ENCODE measurements around the gene ELOVL2.
"Not testable (repeated sequence)": the region's sequence is repeated elsewhere in the genome, so short reads cannot be mapped to it uniquely, and the experiment has no call there.

ELOVL2 gene, protein sequence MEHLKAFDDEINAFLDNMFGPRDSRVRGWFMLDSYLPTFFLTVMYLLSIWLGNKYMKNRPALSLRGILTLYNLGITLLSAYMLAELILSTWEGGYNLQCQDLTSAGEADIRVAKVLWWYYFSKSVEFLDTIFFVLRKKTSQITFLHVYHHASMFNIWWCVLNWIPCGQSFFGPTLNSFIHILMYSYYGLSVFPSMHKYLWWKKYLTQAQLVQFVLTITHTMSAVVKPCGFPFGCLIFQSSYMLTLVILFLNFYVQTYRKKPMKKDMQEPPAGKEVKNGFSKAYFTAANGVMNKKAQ

GRCh38 chr6:11043961-11044711 lies at the start of gene ELOVL2:
ELOVL2 (minus strand) TSS chr6:11044305; CDS start chr6:11044230, 75 bp downstream.
- no peak for DNase-seq

DNA sequence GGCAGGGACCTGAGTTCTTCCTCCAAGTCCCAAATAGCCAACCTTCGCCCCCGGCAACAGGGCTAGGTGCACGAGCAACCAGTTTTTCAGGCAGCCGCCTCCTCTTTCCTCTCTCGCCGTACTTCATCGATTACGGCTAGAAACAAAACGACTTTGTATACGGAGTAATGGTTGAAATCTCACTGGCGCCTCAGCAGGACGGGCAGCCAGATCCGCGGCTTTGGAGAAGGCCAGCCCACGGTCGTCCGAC lies 49.2 kb upstream of the ELOVL2 start:
- no peak for DNase-seq

GRCh38 chr6:11092668-11093375 lies 48.7 kb upstream of the ELOVL2 start:
- no peak for DNase-seq

DNA sequence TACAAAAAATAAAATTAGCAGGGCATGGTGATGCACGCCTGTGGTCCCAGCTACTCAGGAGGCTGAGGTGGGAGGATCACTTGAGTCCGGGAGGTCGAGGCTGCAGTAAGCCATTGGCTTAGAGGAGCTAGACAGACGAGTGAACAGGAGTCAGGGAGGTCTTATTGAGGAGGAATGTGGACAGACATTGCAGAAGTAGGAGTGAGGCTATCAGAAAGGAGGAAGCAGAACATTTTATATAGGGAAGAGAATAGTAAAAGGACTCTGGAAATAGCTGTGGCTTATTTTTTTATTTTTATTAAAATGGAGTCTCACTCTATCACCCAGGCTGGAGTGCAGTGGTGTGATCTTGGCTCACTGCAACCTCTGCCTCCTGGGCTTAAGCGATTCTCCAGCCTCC lies 47.0 kb upstream of the ELOVL2 start:
- not testable (repeated sequence) for DNase-seq

DNA sequence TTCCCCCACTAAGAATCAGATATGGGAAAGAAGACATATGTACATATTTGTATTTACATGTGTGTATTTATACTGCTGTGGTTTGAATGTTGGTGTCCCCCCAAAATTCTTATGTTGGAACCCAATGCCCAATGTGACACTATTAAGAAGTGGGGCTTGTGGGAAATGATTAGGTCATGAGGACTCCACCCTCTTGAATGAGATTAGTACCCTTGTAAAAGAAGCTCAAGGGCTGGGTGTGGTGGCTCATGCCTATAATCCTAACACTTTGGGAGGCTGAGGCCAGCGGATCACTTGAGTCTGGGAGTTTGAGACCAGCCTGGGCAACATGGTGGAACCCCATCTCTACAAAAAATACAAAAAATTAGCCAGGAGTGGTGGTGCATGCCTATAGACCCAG lies 45.6 kb upstream of the ELOVL2 start:
- no peak for DNase-seq

DNA sequence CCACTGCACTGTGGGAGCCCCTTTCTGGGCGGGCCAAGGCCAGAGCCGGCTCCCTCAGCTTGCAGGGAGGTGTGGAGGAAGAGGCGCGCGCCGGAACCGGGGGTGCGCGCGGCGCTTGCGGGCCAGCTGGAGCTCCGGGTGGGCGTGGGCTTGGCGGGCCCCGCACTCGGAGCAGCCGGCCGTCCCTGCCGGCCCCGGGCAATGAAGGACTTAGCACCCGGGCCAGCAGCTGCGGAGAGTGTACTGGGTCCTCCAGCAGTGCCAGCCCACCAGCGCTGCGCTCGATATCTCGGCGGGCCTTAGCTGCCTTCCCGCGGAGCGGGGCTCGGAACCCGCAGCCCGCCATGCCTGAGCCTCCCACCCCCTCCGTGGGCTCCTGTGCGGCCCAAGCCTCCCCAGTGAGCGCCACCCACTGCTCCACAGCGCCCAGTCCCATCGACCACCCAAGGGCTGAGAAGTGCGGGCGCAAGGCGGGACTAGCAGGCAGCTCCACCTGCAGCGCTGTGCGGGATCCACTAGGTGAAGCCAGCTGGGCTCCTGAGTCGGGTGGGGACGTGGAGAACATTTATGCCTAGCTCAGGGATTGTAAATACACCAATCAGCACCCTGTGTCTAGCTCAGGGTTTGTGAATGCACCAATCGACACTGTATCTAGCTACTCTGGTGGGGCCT lies 43.2 kb upstream of the ELOVL2 start:
- not testable (repeated sequence) for DNase-seq

DNA sequence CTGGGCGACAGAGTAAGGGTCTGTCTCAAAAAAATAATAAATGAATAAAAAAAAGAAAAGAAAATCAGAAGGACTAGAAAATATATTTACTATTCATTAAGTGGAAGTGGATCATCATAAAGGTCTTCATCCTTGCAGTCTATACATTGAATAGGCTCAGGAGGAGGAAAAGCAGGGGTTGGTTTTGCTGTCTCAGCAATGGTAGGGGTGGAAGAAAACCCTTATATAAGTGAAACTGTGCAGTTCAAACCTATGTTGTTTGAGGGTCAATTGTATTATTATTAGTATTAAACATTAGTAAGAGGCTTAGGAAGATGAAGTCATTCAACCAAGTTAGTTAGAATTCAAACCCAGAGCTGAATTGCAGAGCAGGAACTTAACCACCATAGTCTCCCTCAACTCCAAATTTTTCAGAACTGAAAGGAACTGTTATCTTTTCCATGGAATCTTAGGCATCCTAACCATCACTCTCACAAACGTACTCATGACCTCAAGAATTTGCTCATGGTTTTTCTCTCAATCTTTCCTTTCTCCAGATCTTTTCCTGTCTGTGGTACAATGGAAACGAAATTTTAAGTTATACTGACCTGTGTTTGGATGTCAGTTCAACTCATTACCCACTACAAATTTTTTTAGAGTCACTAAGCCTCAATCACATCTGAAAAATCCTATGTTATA lies 41.8 kb upstream of the ELOVL2 start:
- no peak for DNase-seq

DNA sequence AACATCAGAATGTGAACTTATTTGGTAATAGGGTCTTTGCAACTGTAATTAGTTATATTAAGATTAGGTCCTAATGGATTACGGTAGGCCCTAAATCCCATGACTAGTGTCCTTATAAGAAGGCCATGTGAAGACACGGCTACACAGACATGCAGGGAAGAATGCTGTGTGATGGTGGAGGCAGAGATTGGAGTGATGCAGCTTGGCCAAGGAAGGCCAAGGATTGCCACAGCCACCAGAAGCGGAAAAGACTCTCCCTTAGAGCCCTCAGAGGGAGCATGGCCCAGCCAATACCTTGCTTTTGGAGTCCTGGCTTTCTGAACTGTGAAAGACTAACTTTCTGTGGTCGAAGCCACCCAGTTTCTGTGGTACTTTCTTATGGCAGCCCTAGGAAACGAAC lies 39.9 kb upstream of the ELOVL2 start:
- DNase-seq = no peak

DNA sequence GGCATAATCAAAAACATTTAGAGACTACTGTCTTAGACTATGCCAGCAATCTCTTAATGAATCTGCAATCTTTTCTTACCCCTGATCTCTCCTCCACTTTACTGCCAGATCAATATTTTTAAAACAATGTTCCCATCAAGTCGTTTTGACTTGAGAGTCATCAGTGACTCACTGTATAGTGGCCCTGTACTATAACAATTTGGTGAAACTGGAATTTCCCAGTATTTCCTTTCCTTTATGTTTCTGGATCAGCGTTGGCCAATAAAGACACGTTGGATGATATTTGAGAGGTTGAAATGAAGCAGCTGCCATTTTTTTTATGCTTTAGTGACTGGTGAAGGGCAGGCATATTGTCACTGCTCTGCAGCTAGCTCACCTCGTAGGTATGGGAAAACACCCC lies 39.4 kb upstream of the ELOVL2 start:
- DNase-seq = no peak

DNA sequence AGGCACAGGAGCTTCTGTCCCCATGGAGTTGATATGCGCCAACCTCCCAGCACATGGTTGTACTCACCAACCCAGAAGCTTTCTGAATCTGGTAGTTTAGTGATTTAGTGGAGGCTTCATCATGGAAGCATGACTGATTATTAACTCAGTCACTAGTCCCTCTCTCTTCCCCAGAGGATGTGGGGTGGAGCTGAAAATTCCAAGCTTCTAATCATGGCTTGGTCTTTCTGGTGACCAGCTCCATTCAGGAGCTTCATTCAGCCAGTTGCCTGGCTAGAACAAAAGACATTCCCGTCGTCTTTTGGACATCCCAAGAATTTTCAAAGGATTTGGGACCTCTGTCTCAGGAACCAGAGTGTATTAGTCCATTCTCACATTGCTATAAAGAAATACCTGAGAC lies 36.2 kb upstream of the ELOVL2 start:
- no peak for DNase-seq

GRCh38 chr6:11078266-11078665 lies 34.2 kb upstream of the ELOVL2 start:
- no peak for DNase-seq

- DNase-seq = no peak
Measured at GRCh38 chr6:11076540-11076939, 32.4 kb upstream of the ELOVL2 start.

DNA sequence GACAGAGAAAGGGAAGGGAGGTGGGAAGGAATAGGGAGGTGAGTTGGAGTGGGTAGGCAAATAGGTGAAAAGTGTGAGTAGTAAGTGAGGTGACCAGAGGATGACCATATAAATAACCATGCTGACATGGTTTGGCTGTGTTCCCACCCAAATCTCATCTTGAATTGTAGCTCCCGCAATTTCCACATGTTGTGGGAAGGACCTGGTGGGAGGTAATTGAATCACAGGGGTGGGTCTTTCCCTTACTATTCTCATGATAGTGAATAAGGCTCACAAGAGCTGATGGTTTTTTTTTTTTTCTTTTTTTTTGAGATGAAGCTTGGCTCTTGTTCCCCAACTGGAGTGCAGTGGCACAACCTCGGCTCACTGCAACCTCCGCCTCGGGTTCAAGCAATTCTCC lies 28.0 kb upstream of the ELOVL2 start:
- DNase-seq = no peak

DNA sequence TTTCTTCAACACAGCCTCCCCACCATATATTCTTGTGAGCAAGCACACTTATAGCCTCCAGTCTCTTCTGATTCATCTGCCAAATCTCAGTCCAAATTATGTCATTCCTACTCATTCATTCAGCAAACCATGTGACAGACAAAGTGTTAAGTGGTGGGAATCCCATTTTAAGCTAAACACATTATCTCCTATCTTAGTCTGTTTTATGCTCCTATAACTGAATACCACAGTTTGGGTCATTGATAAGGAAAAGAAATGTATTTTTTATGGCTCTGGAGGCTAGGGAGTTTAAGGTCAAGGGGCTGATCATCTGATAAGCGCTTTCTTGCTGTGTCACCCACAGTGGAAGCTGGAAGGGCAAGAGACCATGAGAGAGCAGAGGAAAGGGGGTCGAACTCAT lies 25.7 kb upstream of the ELOVL2 start:
- no peak for DNase-seq

DNA sequence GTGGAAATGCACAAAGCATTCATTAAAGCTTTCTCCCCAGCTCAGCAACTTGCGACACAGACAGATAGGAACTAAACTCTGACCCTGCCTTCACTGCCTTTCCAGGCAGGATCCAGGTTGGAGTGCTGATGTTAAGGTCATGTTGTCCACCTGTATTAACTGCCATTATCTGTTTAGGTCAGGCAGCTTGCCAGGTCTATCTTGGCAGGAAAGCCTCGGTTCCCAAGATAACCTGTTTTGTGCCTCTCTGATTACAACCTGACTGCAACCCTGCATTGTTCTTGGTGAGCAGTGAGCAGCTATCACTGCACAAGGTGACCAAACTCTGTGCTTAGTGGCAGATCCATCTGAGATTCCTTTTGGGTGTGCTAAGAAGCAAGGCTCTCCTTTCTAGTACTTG lies 23.2 kb upstream of the ELOVL2 start:
- DNase-seq = no peak

- no peak for DNase-seq
Measured at GRCh38 chr6:11066505-11067347, 22.6 kb upstream of the ELOVL2 start.

DNA sequence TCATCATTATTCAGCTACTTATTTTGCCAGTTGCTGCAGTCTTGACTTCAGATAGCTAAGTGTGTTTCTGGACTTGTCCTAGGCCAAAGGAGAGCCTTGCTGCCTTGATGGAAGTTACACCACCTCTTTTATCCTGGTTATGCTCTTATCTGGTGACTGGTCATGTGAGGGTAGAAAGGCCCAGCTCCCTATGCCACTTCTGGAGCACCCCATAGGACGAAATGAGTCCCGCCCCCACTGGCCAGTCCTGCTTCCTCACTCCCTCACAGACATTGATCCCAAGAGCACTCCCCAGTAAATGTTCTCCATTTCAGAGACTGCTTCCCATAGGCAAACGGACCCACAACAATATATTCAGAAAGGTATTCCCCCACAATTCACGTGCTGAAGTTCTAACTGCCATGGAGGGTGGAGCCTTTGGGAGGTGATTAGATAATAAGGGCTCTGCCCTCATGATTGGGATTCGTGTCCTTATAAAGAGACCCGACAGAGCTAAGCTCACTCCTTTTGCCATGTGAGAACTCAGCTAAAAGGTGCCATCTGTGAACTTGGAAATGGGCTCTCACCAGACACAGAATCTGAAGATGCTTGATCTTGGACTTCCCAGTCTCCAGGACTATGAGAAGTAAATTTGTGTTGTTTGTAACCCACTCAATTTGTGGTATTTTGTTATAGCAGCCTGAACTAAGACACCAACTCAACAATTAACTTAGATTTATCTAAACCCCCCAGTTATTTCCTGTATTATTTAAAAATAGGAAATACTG lies 21.5 kb upstream of the ELOVL2 start:
- DNase-seq = no peak

GRCh38 chr6:11064836-11065235 lies 20.7 kb upstream of the ELOVL2 start:
- DNase-seq = no peak

GRCh38 chr6:11062715-11063114 lies 18.6 kb upstream of the ELOVL2 start:
- no peak for DNase-seq

DNA sequence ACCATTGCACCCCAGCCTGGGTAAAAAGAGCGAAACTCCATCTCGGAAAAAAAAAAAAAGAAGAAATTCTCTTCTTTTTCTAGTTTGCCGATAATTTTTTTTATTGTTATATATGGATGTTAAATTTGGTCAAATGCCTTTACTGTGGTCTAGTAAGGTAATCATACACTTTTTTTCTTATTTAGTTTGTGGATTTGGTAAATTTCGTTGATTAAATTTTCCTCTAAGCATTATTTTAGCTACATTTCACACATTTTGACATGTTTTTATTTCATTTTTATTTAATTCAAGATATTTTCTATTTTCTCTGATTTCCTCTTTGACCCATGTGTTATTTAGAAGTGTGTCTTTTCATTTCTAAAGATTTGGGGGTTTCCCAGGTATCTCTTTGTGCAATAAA lies 18.0 kb upstream of the ELOVL2 start:
- DNase-seq = no peak

DNA sequence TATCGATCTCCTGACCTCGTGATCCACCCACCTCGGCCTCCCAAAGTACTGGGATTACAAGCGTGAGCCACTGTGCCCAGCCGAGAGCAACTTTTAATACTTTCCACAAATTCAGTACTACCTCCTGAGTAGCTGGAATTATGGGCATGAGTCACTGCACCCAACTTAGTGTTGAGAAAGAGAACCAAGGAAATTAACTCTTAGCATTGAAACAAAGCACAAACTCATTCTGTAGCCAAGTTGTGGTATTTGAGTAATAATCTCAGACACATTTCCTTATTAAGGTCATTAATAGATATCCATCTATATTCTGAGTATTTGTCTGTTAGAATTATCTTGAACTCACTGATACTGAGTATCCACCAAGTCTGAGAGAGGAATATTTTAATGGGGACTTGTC lies 14.3 kb upstream of the ELOVL2 start:
- no peak for DNase-seq

Data from GF-D8 (cell line).